ENCODE results near the gene GHRHR. TPM values are rescaled to one million over a fixed set of nuclear protein-coding genes. Genes with fewer than 3 reads are reported as not detected.

The GHRHR gene
- total RNA-seq, 1 experiment from 2014 or later, result not detected

DNA sequence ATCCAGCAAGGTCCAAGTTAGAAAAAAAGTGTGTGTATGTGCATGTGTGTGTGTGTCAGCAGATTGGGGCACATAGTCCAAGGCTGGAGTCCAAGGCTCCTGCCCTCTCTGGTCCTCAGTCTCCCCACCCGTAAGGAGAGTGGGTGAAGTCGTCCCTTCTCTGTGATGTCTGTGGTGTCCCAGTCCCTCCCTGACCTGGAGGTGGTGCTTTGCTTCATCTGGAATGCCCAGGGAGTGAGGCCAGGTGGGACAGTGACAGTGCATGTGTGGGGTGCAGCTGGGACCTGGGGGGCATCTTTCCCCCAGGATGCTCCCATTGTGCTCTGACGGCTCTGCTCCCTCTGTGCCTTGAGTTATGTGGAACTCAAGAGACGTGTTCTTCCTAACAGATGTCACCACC is 34.1 kb upstream of the GHRHR start:
- Histone ChIP-seq H3K27me3 (ENCODE audit: insufficient read depth, low read depth) (no peaks in the 10 kb centered on the region), H3K36me3 (ENCODE audit: low read depth) (no peaks in the 10 kb centered on the region), H3K9me2 (ENCODE audit: insufficient read depth) (no peaks in the 10 kb centered on the region), H2AFZ (no peak overlapping the region), H3K9me3 (ENCODE audit: insufficient read depth, low read depth) (no peaks in the 10 kb centered on the region), H3F3A (ENCODE audit: insufficient read depth, low read depth) (peaks cover 3% of the 10 kb centered on the region; the same call in 1 of the 2 replicates), H3K4me2 (no peak overlapping the region), H3K4me1 (replicated peaks; ENCODE audit: insufficient read depth) (0 out of 2 replicates have a peak, but pooled peaks cover 6% of the 10 kb centered on the region), H3K27ac (no peak overlapping the region), H4K20me1 (ENCODE audit: insufficient read depth) (no peaks in the 10 kb centered on the region), H3K79me2 (ENCODE audit: low read depth) (no peaks in the 10 kb centered on the region), H3K4me3 (no peak overlapping the region)
- intact Hi-C loops (cut with micrococcal nuclease; ENCODE audit: unreplicated experiment), result no loop called here
- no peak for DNase-seq
- BruUV-seq (replicated peaks), result no TSS peak
- CTCF ChIA-PET, result interaction anchor here (0.7 kb wide), 1 partner anchor 818 kb away, joined by 4 read pairs; no protein-coding TSS in a partner anchor
- TF ChIP-seq CTCF (conservative IDR thresholded peaks at IDR 0.05), result no peak
- TF ChIP-seq EZH2 (IDR thresholded peaks at IDR 0.05; ENCODE audit: low read depth), result no peak
- POLR2A ChIA-PET (ENCODE audit: unreplicated experiment), result no interaction called here

DNA sequence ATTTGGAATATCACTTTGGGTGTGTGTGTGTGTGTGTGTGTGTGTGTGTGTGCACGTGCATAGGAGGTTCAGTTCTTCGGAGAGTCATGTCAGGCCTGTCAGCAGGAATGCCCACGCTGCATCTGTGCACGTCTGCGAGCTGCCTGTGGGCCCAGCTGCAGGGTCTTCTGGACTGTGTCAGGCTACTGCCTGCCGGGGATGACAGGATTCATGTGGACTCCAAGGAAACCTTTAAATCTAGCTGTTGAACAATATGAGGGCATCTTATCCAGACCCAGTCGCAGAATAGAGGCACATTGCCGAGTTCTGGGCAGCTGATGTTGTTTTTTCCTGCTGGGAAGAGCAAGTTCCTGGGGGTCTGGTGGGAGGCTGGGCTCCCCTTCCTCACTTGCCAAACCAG is 33.1 kb upstream of the GHRHR start:
- no peak overlapping the region for H2AFZ ChIP-seq
- H3K27ac ChIP-seq, result no peak overlapping the region
- H3K79me2 ChIP-seq (ENCODE audit: low read depth), result no peaks in the 10 kb centered on the region
- peaks cover 3% of the 10 kb centered on the region; the same call in 1 of the 2 replicates for H3F3A ChIP-seq (ENCODE audit: insufficient read depth, low read depth)
- no peaks in the 10 kb centered on the region for H3K36me3 ChIP-seq (ENCODE audit: low read depth)
- H3K27me3 ChIP-seq (ENCODE audit: insufficient read depth, low read depth), result no peaks in the 10 kb centered on the region
- intact Hi-C loops (cut with micrococcal nuclease; ENCODE audit: unreplicated experiment), result no loop called here
- POLR2A ChIA-PET (ENCODE audit: unreplicated experiment), result interaction anchor here (0.6 to 0.7 kb wide), 2 partner anchors 11 to 16 kb away, joined by 4 to 8 read pairs; no protein-coding TSS in a partner anchor
- H4K20me1 ChIP-seq (ENCODE audit: insufficient read depth), result no peaks in the 10 kb centered on the region
- no peak overlapping the region for H3K4me3 ChIP-seq
- no peak for DNase-seq
- no peaks in the 10 kb centered on the region for H3K9me2 ChIP-seq (ENCODE audit: insufficient read depth)
- H3K4me2 ChIP-seq, result no peak overlapping the region
- H3K9me3 ChIP-seq (ENCODE audit: insufficient read depth, low read depth), result no peaks in the 10 kb centered on the region
- no TSS peak for BruUV-seq (replicated peaks)
- CTCF ChIA-PET, result interaction anchor here (0.7 kb wide), 1 partner anchor 818 kb away, joined by 4 read pairs; no protein-coding TSS in a partner anchor
- TF ChIP-seq CTCF (conservative IDR thresholded peaks at IDR 0.05) (no peak), EZH2 (IDR thresholded peaks at IDR 0.05; ENCODE audit: low read depth) (no peak)
- 0 out of 2 replicates have a peak, but pooled peaks cover 6% of the 10 kb centered on the region for H3K4me1 ChIP-seq (replicated peaks; ENCODE audit: insufficient read depth)

DNA sequence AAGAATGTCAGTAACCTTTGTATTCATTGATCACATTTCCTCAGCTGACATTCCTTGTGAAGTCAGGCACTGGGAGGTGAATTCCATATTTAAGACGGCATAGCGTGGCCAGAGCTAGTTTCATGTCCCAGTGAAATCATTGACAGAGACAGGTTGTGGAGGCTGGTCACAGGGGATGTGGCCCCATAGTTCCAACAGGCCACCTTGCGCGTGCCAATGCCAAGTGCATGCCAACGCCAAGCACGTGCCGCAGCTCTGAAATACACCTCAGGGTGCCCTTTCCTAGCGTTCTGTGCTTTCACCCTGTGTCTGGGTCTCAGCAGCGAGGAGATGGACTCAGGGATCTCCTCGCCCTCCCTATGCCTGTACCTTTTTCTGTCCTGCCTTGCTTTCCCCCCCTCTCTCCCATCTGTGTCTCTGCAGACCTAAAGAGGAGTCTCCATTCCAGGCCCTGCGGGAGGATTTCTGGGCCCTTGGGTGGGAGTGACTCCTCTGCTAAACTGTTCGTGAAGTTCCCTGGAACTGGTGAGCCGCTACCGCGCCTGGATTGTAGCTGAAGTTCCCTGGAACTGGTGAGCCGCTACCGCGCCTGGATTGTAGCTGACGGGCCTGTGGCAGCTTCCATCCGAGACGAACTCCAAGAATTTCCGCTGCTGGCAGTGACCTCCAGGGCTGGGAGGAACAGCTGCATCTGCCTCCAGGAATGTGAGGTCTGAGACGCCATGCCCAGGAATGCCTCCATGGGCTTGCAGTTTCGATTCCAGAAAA is 32.4 kb upstream of the GHRHR start:
- Histone ChIP-seq H3K79me2 (ENCODE audit: low read depth) (no peaks in the 10 kb centered on the region), H3K4me3 (no peak overlapping the region), H2AFZ (no peak overlapping the region)

More for the DNA sequence above, 32.4 kb upstream of the GHRHR start:
- DNase-seq, result no peak
- Histone ChIP-seq H3K27me3 (ENCODE audit: insufficient read depth, low read depth) (no peaks in the 10 kb centered on the region), H3K9me2 (ENCODE audit: insufficient read depth) (no peaks in the 10 kb centered on the region), H3K27ac (no peak overlapping the region), H3K9me3 (ENCODE audit: insufficient read depth, low read depth) (no peaks in the 10 kb centered on the region), H3K36me3 (ENCODE audit: low read depth) (no peaks in the 10 kb centered on the region), H3K4me1 (replicated peaks; ENCODE audit: insufficient read depth) (0 out of 2 replicates have a peak, but pooled peaks cover 6% of the 10 kb centered on the region), H4K20me1 (ENCODE audit: insufficient read depth) (no peaks in the 10 kb centered on the region), H3F3A (ENCODE audit: insufficient read depth, low read depth) (peaks cover 3% of the 10 kb centered on the region; the same call in 1 of the 2 replicates), H3K4me2 (no peak overlapping the region)
- BruUV-seq (replicated peaks), result no TSS peak
- CTCF ChIA-PET, result no interaction called here
- POLR2A ChIA-PET (ENCODE audit: unreplicated experiment), result interaction anchor here (0.7 kb wide), 1 partner anchor 12 kb away, joined by 8 read pairs; no protein-coding TSS in a partner anchor
- no peak for TF ChIP-seq CTCF (conservative IDR thresholded peaks at IDR 0.05)
- no peak for TF ChIP-seq EZH2 (IDR thresholded peaks at IDR 0.05; ENCODE audit: low read depth)
- intact Hi-C loops (cut with micrococcal nuclease; ENCODE audit: unreplicated experiment), result no loop called here

Data from PC-9 (cell line).